CD4-positive, alpha-beta memory T cell (primary cell): ENCODE measurements around the gene DRD3. TPM values are rescaled to one million over a fixed set of nuclear protein-coding genes. Genes with fewer than 3 reads are reported as not detected.

Source experiments
- CTCF ChIA-PET: fragments of 350-600 bp; sonication (Branson Sonifier 250); formaldehyde crosslinking; loops from one replicate; lab custom pipeline; 2021; ENCODE audit warnings: inconsistent platforms; ENCODE audit not compliant: partially characterized antibody; lab: Charles Lee
- POLR2A ChIA-PET: fragments of 350-600 bp; sonication (Branson Sonifier 250); formaldehyde crosslinking; loops from one replicate; lab custom pipeline; 2021; ENCODE audit not compliant: partially characterized antibody; lab: Charles Lee
- DNase-seq, 5 donors: peaks; one replicate each; pipeline versions ENCODE4 v3.0.0 to v3.0.0-alpha.2; 2020 to 2022; ENCODE audit warnings: mixed read lengths in 1 of 5
- H3K27ac ChIP-seq: one replicate; pipeline ENCODE4 v1.7.0; 2013; ENCODE audit warnings: low read depth, low read length
- H3K27me3 ChIP-seq: 2 replicates; pipeline ENCODE4 v1.7.0; 2013; ENCODE audit warnings: mild to moderate bottlenecking, low read length, moderate library complexity; ENCODE audit not compliant: insufficient read depth
- H3K36me3 ChIP-seq: 2 replicates; pipeline ENCODE4 v1.7.0; 2013; ENCODE audit warnings: mild to moderate bottlenecking, low read length, moderate library complexity; ENCODE audit not compliant: insufficient read depth
- H3K4me1 ChIP-seq: 2 replicates; pipeline ENCODE4 v1.7.0; 2013; ENCODE audit warnings: mild to moderate bottlenecking, low read length, moderate library complexity; ENCODE audit not compliant: insufficient read depth
- H3K4me3 ChIP-seq, 2 donors: one replicate each; pipeline ENCODE4 v1.7.0; 2013; ENCODE audit warnings: low read length in 2 of 2, mild to moderate bottlenecking in 1 of 2
- H3K9me3 ChIP-seq, 2 donors: one replicate each; pipeline ENCODE4 v1.7.0; 2013; ENCODE audit warnings: low read length in 2 of 2, control low read depth in 1 of 2; ENCODE audit not compliant: control insufficient read depth in 1 of 2
- H3K27ac Mint-ChIP-seq, 7 donors: one replicate each; pipeline ENCODE4 v1.8.0; 2020 to 2021; ENCODE audit warnings: mixed read lengths in 7 of 7, mild to moderate bottlenecking in 6 of 7, inconsistent platforms in 3 of 7, moderate library complexity in 3 of 7
- H3K27me3 Mint-ChIP-seq, 2 donors: one replicate each; pipeline ENCODE4 v1.8.0; 2020 to 2021; ENCODE audit warnings: mixed read lengths in 2 of 2
- H3K36me3 Mint-ChIP-seq, 2 donors: one replicate each; pipeline ENCODE4 v1.8.0; 2020 to 2021; ENCODE audit warnings: mixed read lengths in 2 of 2, inconsistent platforms in 1 of 2, mild to moderate bottlenecking in 1 of 2
- H3K4me1 Mint-ChIP-seq, 4 donors: one replicate each; pipeline ENCODE4 v1.8.0; 2020 to 2021; ENCODE audit warnings: mixed read lengths in 4 of 4, mild to moderate bottlenecking in 1 of 4
- H3K4me3 Mint-ChIP-seq, 8 donors: one replicate each; pipeline ENCODE4 v1.8.0; 2020 to 2021; ENCODE audit warnings: mixed read lengths in 8 of 8, mild to moderate bottlenecking in 7 of 8, moderate library complexity in 6 of 8, inconsistent platforms in 3 of 8
- H3K9me3 Mint-ChIP-seq, 8 donors: one replicate each; pipeline ENCODE4 v1.8.0; 2020 to 2021; ENCODE audit warnings: mixed read lengths in 8 of 8, mild to moderate bottlenecking in 5 of 8, inconsistent platforms in 3 of 8, moderate library complexity in 1 of 8
- intact Hi-C: fragments of 100-400 bp; cut with micrococcal nuclease; formaldehyde crosslinking; loops from one replicate; pipeline ENCODE4 v1.15.1; 2023
- polyA plus RNA-seq, 2 donors: library from polyadenylated mRNA; unstranded; fragments of 300-500 nt; fragmentation: Illumina TruSeq; gene quantifications; one replicate each; pipeline ENCODE4 v1.2.3, GENCODE V29; 2021
- total RNA-seq, 2 experiments: library from RNA; stranded (reverse); gene quantifications; one replicate each; pipeline ENCODE4 v1.2.3, GENCODE V29; 2021

Gene DRD3
- total and polyA plus RNA-seq, 4 experiments from 2014 or later = 0.28 to 0.35 TPM; not detected in 2

- H3K27me3 ChIP-seq = no peaks in the 10 kb centered on the region
- no peak overlapping the region for H3K4me3 ChIP-seq
- Mint-ChIP-seq H3K9me3 (no peaks in the 10 kb centered on the region), H3K36me3 (no peaks in the 10 kb centered on the region), H3K27me3 (no peaks in the 10 kb centered on the region), H3K4me3 (no peak overlapping the region), H3K27ac (no peak overlapping the region), H3K4me1 (peaks cover 4 to 9% (median 7%) of the 10 kb centered on the region in 4 donors)
- no peak overlapping the region for H3K27ac ChIP-seq
- CTCF ChIA-PET = interaction anchor here (1.6 kb wide), 1 partner anchor 22 kb away, joined by 4 read pairs; no protein-coding TSS in a partner anchor
- no peaks in the 10 kb centered on the region for H3K9me3 ChIP-seq
- H3K36me3 ChIP-seq = no peaks in the 10 kb centered on the region
- no peak for DNase-seq
- intact Hi-C loops = loop anchor here (5.0 kb wide), 1 partner anchor 37 kb away; no protein-coding TSS in a partner anchor
- peaks cover 6% of the 10 kb centered on the region for H3K4me1 ChIP-seq
- POLR2A ChIA-PET = no interaction called here
Measured at GRCh38 chr3:114175204-114175987, 3.5 kb downstream of the DRD3 start.

DNA sequence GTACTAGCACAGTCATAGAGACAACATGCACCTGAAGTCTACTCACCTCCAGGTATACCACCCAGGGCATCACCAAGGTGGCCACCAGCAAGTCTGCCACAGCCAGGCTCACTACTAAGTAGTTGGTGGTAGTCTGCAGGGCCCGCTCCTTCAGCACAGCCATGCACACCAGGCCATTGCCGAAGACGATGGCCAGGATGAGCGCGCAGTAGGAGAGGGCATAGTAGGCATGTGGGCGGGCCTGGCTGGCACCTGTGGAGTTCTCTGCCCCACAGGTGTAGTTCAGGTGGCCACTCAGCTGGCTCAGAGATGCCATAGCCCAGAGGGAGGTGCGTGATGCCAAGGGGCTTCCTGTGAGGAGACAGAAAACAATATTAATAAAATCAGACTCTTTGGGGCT, 7.2 kb downstream of the DRD3 start:
- Histone ChIP-seq H3K4me3 (no peak overlapping the region), H3K36me3 (no peaks in the 10 kb centered on the region), H3K27me3 (no peaks in the 10 kb centered on the region), H3K9me3 (no peaks in the 10 kb centered on the region), H3K4me1 (peaks cover 6% of the 10 kb centered on the region), H3K27ac (no peak overlapping the region)
- no peaks in the 10 kb centered on the region for H3K36me3 Mint-ChIP-seq
- ChIA-PET POLR2A (no interaction called here), CTCF (no interaction called here)
- H3K27ac Mint-ChIP-seq = no peak overlapping the region
- H3K27me3 Mint-ChIP-seq = no peaks in the 10 kb centered on the region
- no peak for DNase-seq
- intact Hi-C loops = no loop called here
- no peaks in the 10 kb centered on the region for H3K9me3 Mint-ChIP-seq
- H3K4me3 Mint-ChIP-seq = no peak overlapping the region
- peaks cover 0 to 5% (median 2%) of the 10 kb centered on the region in 4 donors for H3K4me1 Mint-ChIP-seq

DNA sequence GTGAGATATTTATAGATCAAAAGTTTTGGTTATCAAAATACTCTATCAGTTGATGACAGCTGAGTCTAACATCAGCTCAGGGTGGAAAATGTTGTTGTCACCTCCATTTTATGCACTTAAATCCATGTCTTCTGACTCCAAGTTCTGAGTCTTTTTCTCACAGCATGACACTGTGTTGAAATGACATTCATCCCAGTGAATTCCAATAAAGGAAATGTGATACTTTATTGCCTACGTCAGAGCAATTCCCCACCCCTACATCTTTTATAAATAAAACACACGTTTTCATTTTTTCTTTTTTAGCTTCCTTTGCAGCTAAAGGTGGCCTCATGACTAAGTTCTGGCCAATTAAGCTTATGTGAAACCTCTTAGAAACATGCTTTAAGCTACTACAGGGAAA, 10.7 kb downstream of the DRD3 start:
- Mint-ChIP-seq H3K27me3 (no peaks in the 10 kb centered on the region), H3K9me3 (no peaks in the 10 kb centered on the region), H3K36me3 (no peaks in the 10 kb centered on the region), H3K4me3 (no peak overlapping the region), H3K27ac (no peak overlapping the region), H3K4me1 (peaks cover 0 to 4% (median 0%) of the 10 kb centered on the region in 4 donors)
- POLR2A ChIA-PET = interaction anchor here (1.2 to 1.5 kb wide), 2 partner anchors 12 to 46 kb away, joined by 3 to 6 read pairs; no protein-coding TSS in a partner anchor
- Histone ChIP-seq H3K36me3 (no peaks in the 10 kb centered on the region), H3K9me3 (no peaks in the 10 kb centered on the region), H3K4me3 (no peak overlapping the region), H3K27me3 (no peaks in the 10 kb centered on the region), H3K27ac (no peak overlapping the region), H3K4me1 (no peaks in the 10 kb centered on the region)
- intact Hi-C loops = no loop called here
- CTCF ChIA-PET = interaction anchor here (0.7 to 2.0 kb wide), 8 partner anchors 9 to 250 kb away, joined by 3 to 6 read pairs (median 3); no protein-coding TSS in a partner anchor
- no peak for DNase-seq

GRCh38 chr3:114157321-114157720, 21.5 kb downstream of the DRD3 start:
- no peak for DNase-seq
- Mint-ChIP-seq H3K36me3 (no peaks in the 10 kb centered on the region), H3K27ac (peak overlapping the region in 1 of 7 donors; percentile 38), H3K9me3 (no peaks in the 10 kb centered on the region), H3K27me3 (peaks cover 0 to 2% of the 10 kb centered on the region in 2 donors), H3K4me3 (no peak overlapping the region), H3K4me1 (peaks cover 0 to 6% (median 5%) of the 10 kb centered on the region in 4 donors)
- ChIA-PET CTCF (interaction anchor here (1.1 to 4.1 kb wide), 5 partner anchors 135 to 273 kb away, joined by 3 to 31 read pairs (median 5); partner anchors contain the start of gene TIGIT), POLR2A (no interaction called here)
- intact Hi-C loops = no loop called here
- no peak overlapping the region for H3K4me3 ChIP-seq
- peaks cover 6% of the 10 kb centered on the region for H3K4me1 ChIP-seq
- no peaks in the 10 kb centered on the region for H3K9me3 ChIP-seq
- no peaks in the 10 kb centered on the region for H3K36me3 ChIP-seq
- no peaks in the 10 kb centered on the region for H3K27me3 ChIP-seq
- no peak overlapping the region for H3K27ac ChIP-seq

GRCh38 chr3:114155370-114155821, 23.5 kb downstream of the DRD3 start:
- no peaks in the 10 kb centered on the region for H3K36me3 Mint-ChIP-seq
- Histone ChIP-seq H3K27ac (no peak overlapping the region), H3K9me3 (no peaks in the 10 kb centered on the region), H3K4me1 (peaks cover 6% of the 10 kb centered on the region), H3K27me3 (no peaks in the 10 kb centered on the region), H3K4me3 (no peak overlapping the region), H3K36me3 (no peaks in the 10 kb centered on the region)
- peaks cover 0 to 6% (median 5%) of the 10 kb centered on the region in 4 donors for H3K4me1 Mint-ChIP-seq
- H3K4me3 Mint-ChIP-seq = no peak overlapping the region
- DNase-seq = peak in 1 of 5 donors; percentile 6
- ChIA-PET POLR2A (interaction anchor here (0.6 to 2.9 kb wide), 2 partner anchors 58 to 60 kb away, joined by 3 to 19 read pairs; no protein-coding TSS in a partner anchor), CTCF (interaction anchor here (0.6 to 4.1 kb wide), 22 partner anchors 8 to 420 kb away, joined by 3 to 31 read pairs (median 4); partner anchors contain the start of gene TIGIT)
- intact Hi-C loops = no loop called here
- no peaks in the 10 kb centered on the region for H3K27me3 Mint-ChIP-seq
- H3K9me3 Mint-ChIP-seq = no peaks in the 10 kb centered on the region
- H3K27ac Mint-ChIP-seq = no peak overlapping the region

GRCh38 chr3:114154321-114154821, 24.5 kb downstream of the DRD3 start:
- ChIA-PET POLR2A (interaction anchor here (2.9 kb wide), 1 partner anchor 59 kb away, joined by 19 read pairs; no protein-coding TSS in a partner anchor), CTCF (interaction anchor here (0.9 to 4.1 kb wide), 19 partner anchors 8 to 419 kb away, joined by 3 to 31 read pairs (median 4); partner anchors contain the start of gene TIGIT)
- no peak overlapping the region for H3K4me3 Mint-ChIP-seq
- no peaks in the 10 kb centered on the region for H3K9me3 ChIP-seq
- no peak overlapping the region for H3K4me3 ChIP-seq
- H3K27ac ChIP-seq = no peak overlapping the region
- H3K27me3 Mint-ChIP-seq = no peaks in the 10 kb centered on the region
- peak overlapping the region in 1 of 7 donors; percentile 24 for H3K27ac Mint-ChIP-seq
- H3K9me3 Mint-ChIP-seq = no peaks in the 10 kb centered on the region
- no peaks in the 10 kb centered on the region for H3K27me3 ChIP-seq
- H3K36me3 Mint-ChIP-seq = no peaks in the 10 kb centered on the region
- no peaks in the 10 kb centered on the region for H3K36me3 ChIP-seq
- intact Hi-C loops = loop anchor here (5.0 kb wide), 1 partner anchor 1013 kb away; no protein-coding TSS in a partner anchor
- H3K4me1 ChIP-seq = peaks cover 6% of the 10 kb centered on the region
- H3K4me1 Mint-ChIP-seq = peaks cover 0 to 6% (median 5%) of the 10 kb centered on the region in 4 donors
- DNase-seq = no peak
